ENCODE measurements around the gene ATG2A.

- TF ChIP-seq CTCF (IDR thresholded peaks at IDR 0.05; ENCODE audit: low read depth, low read length, poor library complexity, severe bottlenecking) (no peak), EZH2phosphoT487 (IDR thresholded peaks at IDR 0.05; ENCODE audit: borderline replicate concordance, low read length) (no peak)
Measured at GRCh38 chr11:64859542-64860414, 57.2 kb downstream of the ATG2A start.

Measured in DOHH2 (cell line).